ENCODE measurements around the gene LDLRAD3. TPM values are rescaled to one million over a fixed set of nuclear protein-coding genes. Genes with fewer than 3 reads are reported as not detected.

The LDLRAD3 gene
- total and polyA plus RNA-seq, 10 donors, result 1.5 to 9.6 (median 8.1) TPM

GRCh38 chr11:36238036-36238631 is 294.3 kb downstream of the LDLRAD3 start:
- no peak for DNase-seq
- Histone ChIP-seq H3K36me3 (no peaks in the 10 kb centered on the region), H3K9me3 (no peaks in the 10 kb centered on the region), H3K4me3 (no peak overlapping the region), H3K27ac (no peak overlapping the region), H3K4me1 (no peaks in the 10 kb centered on the region), H3K27me3 (replicated peaks in 1 of 7) (no peaks in the 10 kb centered on the region)
- intact Hi-C loops (cut with DNase I; ENCODE audit: low total_unique reads), result no loop called here
- TF ChIP-seq POLR2A (IDR thresholded peaks at IDR 0.05), result no peak
- TF ChIP-seq CTCF (IDR thresholded peaks at IDR 0.05 in 8 of 11, conservative IDR thresholded peaks at IDR 0.05 in 3 of 11), result no peak
- no peak for TF ChIP-seq POLR2AphosphoS5 (IDR thresholded peaks at IDR 0.05)

DNA sequence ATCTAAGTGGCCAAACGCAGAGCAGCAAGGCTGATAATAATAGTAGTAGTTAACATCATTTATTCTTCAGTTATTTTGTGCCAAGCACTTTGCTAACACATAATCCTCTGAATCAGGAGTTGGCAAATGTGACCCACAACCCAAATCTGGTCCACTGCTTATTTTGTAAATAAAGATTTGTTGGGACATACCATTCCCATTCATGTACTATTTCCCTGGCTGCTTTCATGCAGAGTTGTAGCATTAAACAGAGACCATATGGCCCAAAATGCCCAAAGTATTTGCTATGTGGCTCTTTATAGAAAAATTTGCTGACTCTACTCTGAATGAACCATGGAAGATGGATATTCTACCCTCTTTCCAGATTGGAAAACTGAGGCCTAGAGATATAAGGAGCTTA is 295.0 kb downstream of the LDLRAD3 start:
- intact Hi-C loops (cut with DNase I; ENCODE audit: low total_unique reads), result no loop called here
- TF ChIP-seq POLR2A (IDR thresholded peaks at IDR 0.05), result no peak
- TF ChIP-seq POLR2AphosphoS5 (IDR thresholded peaks at IDR 0.05), result no peak
- TF ChIP-seq CTCF (IDR thresholded peaks at IDR 0.05 in 8 of 11, conservative IDR thresholded peaks at IDR 0.05 in 3 of 11), result no peak
- 77 to 87% (median 84%) methylated on average over 1 of the region's 1 CpG for whole genome bisulfite sequencing, 5 donors
- no peaks in the 10 kb centered on the region for H3K36me3 ChIP-seq
- H3K4me1 ChIP-seq, result no peaks in the 10 kb centered on the region
- H3K9me3 ChIP-seq, result no peaks in the 10 kb centered on the region
- H3K27me3 ChIP-seq (replicated peaks in 1 of 7), result no peaks in the 10 kb centered on the region
- DNase-seq, result no peak
- no peak overlapping the region for H3K27ac ChIP-seq
- no peak overlapping the region for H3K4me3 ChIP-seq

DNA sequence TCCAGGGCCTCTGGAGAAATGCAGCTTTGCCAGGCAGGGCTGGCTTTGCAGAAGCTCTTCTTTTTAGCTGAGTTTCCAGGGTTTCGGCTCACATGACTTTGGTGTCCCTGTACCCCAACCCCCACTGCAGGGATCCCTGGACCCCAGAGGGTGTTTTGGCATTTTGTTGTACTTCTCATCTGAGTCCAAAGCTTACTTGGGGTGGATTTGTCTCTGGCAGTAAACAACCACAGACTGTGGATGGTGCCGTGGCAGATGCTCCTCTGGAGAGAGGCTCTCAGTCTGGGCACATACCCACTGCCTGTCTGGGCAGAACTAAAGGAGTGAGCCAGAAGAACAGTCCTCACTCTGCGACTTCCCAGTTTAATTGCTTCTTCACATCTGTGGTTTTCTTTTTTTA is 295.8 kb downstream of the LDLRAD3 start:
- Histone ChIP-seq H3K4me1 (no peaks in the 10 kb centered on the region), H3K36me3 (no peaks in the 10 kb centered on the region), H3K4me3 (no peak overlapping the region), H3K27ac (no peak overlapping the region), H3K27me3 (replicated peaks in 1 of 7) (no peaks in the 10 kb centered on the region), H3K9me3 (no peaks in the 10 kb centered on the region)
- WGBS, 5 donors, result 83 to 99% (median 89%) methylated on average over 3 of the region's 3 CpGs
- intact Hi-C loops (cut with DNase I; ENCODE audit: low total_unique reads), result no loop called here
- TF ChIP-seq CTCF (IDR thresholded peaks at IDR 0.05 in 8 of 11, conservative IDR thresholded peaks at IDR 0.05 in 3 of 11) (no peak), POLR2AphosphoS5 (IDR thresholded peaks at IDR 0.05) (no peak), POLR2A (IDR thresholded peaks at IDR 0.05) (no peak)
- DNase-seq, result no peak

- no peak for TF ChIP-seq POLR2AphosphoS5 (IDR thresholded peaks at IDR 0.05)
- TF ChIP-seq POLR2A (IDR thresholded peaks at IDR 0.05), result no peak
- no peak for TF ChIP-seq CTCF (IDR thresholded peaks at IDR 0.05 in 8 of 11, conservative IDR thresholded peaks at IDR 0.05 in 3 of 11)
- H3K27ac ChIP-seq, result no peak overlapping the region
- WGBS, 5 donors, result 50 to 62% (median 58%) methylated on average over 4 of the region's 4 CpGs
- no peaks in the 10 kb centered on the region for H3K4me1 ChIP-seq
- no peaks in the 10 kb centered on the region for H3K9me3 ChIP-seq
- H3K27me3 ChIP-seq (replicated peaks in 1 of 7), result no peaks in the 10 kb centered on the region
- intact Hi-C loops (cut with DNase I; ENCODE audit: low total_unique reads), result no loop called here
- H3K4me3 ChIP-seq, result no peak overlapping the region
- no peak for DNase-seq
- no peaks in the 10 kb centered on the region for H3K36me3 ChIP-seq
Measured at GRCh38 chr11:36240173-36240572, 296.3 kb downstream of the LDLRAD3 start.

Data from spleen (tissue), 11 donors.